K562 treated with DMSO at 1 percent for 4 hours (cell line): ENCODE measurements around the gene DOCK10. TPM values are rescaled to one million over a fixed set of nuclear protein-coding genes. Genes with fewer than 3 reads are reported as not detected.

ENCODE experiments used
- total RNA-seq: library from RNA; unstranded; fragments of 300-600 nt; gene quantifications from 2 replicates; pipeline ENCODE4 v1.2.3, GENCODE V29; 2022; ENCODE audit not compliant: insufficient read depth

Gene DOCK10
- not detected in 2 replicates for total RNA-seq

GRCh38 chr2:225041851-225042799 lies at the start of gene DOCK10:
Gene DOCK10, minus strand, starts transcription at chr2:225042468. Its CDS starts 94 bp downstream, at chr2:225042374.

GRCh38 chr2:224716201-224716600 lies 326.1 kb downstream of the DOCK10 start, which contains the start of gene CCDC195:
Gene CCDC195, minus strand, starts transcription at chr2:224716365. Its CDS starts 0 bp downstream, at chr2:224716365.

